GM18502 (cell line): ENCODE results near the gene AQR.
"Not testable (repeated sequence)": the region's sequence is repeated elsewhere in the genome, so short reads cannot be mapped to it uniquely, and the experiment has no call there.

Experiments used
- ATAC-seq: cut with Tn5 transposase; IDR thresholded peaks from one replicate; pipeline ENCODE4 v1.9.1; 2021; ENCODE audit warnings: mild to moderate bottlenecking; ENCODE audit not compliant: unreplicated experiment, poor library complexity

AQR gene

DNA sequence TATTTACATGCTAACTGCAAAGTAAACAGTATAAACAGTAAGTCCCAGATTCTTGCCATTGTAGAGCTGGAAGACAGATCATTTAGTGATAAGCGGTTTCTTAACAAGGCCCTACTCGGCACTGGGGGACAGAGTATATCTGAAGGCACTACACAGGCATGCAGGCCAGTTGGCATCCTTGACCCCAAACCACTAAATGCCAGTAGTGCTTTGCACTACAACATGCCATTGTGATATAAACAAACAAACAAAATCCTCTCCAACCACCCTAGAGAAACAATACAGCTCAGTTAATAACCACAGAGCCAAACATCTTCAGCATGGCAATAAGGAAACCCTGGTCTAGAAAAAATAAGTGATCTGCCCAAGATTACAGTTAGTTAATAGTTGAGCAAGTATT is 5.3 kb downstream of the AQR start:
- no peak for ATAC-seq

DNA sequence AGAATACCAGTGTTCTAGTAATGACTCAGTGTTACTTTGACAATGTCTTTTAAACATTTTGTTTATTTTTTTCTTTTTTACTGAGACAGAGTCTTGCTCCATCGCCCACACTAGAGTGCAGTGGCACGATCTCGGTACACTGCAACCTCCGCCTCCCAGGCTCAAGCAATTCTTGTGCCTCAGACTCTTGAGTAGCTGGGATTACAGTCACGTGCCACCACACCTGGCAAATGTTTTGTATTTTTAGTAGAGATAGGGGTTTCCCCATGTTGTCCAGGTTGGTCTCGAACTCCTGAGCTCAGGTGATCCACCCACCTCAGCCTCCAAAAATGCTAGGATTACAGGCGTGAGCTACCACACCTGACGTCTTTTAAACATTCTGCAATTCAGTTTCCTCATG is 15.7 kb downstream of the AQR start:
- no peak for ATAC-seq

DNA sequence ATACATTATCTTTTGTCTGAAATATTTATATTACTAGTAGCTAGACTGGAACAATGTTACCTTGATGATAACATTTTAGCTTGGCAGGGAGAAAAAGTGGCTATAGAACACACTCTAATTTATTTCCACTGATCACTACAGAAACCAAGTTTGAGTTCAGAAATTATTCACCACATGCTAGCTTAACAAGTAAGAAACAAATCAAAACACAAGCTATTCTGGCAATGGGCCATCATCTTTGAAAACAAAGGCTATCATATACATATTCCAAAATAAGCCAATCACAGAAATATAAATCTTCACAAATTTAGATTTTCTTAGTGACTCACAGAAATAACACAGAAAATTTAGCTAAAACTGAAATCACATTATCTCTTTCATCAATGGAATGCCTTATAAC is 17.1 kb downstream of the AQR start:
- no peak for ATAC-seq

DNA sequence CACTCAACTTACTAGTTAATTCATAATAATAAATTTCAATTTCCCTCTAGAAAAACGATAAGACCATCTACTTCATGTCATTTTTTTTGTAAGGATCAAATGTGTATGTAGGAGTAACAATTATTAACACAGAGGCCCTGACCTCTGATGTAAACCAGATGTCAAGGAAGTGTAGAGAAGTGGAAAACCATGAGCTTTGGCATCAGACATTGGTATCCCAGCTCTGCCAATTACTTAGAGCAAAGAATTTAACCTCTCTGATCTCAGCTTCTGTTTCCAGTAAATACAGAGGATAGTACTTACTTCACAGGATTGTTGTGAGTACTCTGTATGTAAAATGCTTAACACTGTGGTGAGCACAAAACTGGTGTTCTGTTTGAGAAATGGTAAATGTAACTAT is 17.5 kb downstream of the AQR start:
- ATAC-seq = no peak

DNA sequence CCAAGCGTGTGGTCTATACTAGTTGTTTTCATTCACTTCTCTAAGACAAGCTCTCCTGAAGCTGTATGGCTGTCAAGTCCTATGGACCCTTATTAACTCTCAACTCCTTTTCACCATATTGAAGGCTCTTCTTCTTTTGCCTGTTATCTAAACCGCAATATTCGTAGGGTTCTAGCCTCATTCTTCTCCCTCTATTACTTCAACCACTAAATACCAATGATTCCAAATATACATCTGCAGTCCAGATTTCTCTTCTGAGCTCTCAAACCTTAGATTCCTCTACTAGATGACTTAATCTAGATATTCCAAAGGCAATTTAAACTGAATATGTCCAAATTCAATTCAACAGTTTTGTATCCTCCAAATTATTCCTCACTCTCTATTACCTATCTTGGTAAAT is 24.6 kb downstream of the AQR start:
- ATAC-seq = no peak

DNA sequence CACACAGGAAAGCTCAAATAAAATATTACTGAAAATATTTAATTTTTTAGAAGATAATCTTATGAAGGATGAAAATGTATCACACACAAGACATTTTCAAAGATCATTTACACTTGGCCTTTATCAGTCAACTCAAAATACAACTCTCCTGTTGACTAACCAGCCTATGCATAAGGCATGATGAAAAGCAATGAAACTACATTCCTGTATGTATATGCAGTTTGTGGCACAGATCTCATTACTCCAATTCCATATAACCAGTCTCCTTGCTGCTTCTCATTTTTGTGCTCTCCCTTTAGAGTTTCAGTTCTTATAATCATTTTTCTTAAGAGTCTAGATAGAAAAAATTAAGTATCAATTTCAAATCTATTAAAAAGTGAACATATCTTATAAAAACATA is 25.8 kb downstream of the AQR start:
- ATAC-seq = no peak

DNA sequence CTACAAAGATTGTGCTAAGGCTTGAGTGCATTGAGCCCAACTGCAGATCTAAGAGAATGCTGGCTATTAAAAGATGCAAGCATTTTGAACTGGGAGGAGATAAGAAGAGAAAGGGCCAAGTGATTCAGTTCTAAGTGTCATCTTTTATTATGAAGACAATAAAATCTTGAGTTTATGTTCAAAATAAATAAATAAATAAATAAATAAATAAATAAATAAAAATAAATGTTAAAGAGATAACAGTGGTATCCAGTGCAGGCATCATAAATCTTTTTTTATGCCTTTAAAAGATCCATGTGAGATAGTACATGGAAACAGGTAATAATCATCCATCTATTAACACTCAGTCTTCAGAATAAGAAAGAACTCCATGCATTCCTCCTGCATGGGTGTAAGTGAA is 26.3 kb downstream of the AQR start:
- not testable (repeated sequence) for ATAC-seq

DNA sequence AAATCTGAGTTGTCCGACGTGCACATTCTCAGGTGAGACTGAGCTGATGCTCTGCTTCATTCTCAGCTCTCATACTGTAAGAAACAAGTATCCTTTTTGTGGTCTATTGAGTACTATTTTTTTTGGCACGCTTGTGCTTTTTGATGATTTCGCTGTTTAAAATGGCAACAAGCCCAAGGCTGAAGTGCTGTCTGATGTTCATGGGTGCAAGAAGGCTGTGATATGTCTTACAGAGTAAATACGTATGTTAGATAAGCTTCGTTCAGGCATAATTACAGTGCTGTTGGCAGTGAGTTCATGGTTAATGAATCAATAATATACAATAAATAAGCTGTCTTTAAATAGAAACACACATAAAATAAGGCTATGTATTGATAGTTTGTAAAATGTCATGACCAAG is 27.2 kb downstream of the AQR start:
- no peak for ATAC-seq

DNA sequence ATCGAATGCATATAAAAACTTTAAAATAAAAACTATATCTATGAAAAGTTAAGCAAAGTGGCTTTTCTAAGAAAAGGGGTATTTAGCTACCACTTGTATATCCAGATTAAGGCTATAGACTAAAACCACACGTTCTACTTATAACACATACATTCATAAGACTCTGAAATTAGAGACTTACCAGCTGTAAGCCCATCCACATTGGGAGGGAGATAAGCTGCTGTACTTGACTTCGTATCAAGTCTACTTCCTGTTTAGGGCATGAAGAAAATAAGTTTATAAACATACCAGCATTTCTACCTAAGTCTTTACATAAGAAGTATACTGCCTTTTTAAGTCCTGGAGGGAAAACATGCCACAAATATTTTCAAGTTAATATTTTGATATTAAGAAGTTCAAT is 27.7 kb downstream of the AQR start:
- ATAC-seq = no peak

DNA sequence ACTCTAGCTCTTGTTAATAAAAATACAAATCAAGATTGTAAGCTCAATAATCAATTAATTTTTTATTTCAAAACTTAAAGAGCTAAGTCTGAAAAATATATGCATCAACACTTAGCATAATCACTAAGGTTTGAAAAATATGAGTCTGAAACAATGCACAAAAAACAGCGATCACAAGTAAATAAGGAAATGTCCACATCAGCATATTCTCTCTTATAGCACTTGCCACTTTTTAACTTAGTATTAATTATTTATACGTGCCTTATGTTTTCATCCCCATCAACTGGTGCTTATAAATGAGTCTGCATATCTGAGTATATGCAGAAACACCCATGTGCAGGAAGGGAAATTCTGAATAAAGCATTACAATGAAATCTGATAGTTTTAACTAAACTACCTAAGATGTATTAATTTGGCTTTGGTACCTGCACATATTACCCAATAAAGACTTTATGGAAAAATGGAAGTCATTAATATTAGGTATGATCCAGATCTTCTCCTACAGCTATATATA is 28.3 kb downstream of the AQR start:
- no peak for ATAC-seq

DNA sequence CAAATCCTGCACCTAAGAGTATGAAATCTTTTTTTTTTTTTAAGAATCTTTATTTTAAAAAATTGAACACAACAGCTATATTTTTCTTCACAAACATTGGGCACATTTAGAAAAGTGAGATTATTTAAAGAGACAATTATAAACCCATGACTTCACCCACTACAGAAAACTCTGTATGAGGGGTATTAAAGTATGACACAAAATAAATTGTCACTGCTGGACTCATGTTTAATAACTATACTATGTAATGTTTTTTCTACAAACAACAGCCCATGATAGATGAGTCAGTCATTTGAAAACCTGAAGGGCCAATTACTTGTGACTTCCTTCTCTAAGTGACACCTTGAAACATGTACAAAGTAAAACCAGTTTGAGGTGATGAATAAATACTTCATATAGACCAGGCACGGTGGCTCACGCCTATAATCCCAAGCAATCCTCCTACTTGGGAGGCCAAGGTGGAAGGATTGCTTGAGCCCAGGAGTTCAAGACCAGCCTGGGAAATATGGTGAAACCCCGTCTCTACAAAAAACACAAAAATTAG is 36.0 kb downstream of the AQR start:
- ATAC-seq = no peak

DNA sequence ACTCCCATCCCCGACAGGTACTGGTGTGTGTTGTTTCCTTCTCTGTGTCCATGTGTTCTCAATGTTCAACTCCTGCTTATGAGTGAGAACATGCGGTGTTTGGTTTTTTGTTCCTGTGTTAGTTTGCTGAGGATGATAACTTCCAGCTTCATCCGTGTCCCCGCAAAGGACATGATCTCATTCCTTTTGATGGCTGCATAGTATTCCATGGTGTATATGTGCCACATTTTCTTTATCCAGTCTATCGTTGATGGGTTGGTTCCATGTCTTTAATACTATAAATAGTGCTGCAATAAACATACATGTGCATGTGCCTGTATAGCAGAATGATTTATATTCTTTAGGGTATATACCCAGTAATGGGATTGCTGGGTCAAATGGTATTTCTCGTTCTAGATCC is 41.2 kb downstream of the AQR start:
- not testable (repeated sequence) for ATAC-seq

DNA sequence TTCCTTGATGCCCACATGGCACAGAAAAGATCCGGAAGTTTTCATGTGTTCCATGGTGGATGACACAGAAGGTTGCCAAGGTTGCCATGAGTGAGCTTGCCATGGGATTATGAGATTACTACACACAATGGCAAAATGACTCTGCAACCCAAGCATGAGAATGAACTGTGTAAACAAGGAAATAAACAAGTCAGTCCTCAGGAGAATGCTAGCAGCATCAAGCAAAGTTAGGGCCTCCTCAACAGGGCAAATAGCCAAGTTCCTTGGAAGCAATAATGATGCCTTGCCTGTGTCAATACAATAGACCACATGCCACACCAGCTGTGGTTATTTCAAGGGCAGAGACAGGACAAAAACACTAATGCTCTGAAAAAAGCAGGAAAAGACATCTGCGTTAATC is 41.8 kb downstream of the AQR start:
- no peak for ATAC-seq

DNA sequence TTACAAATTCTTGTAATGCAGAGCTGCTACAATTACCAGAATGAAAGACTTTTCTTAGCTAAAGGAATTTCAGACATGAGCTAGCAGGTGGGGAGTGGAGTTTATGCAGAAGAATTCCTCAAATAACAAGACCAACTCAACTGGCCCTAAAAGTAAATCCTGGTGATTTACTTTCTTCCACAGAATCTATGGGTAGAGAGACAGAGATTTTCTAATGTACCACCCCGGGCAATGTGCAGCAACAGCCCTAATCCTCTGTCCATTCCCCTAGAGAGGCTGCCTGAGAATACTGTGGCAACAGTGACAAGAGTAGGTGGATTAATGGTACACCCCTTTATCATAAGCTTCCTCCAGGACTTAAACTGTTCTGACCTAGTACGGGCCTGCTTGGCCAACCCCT is 55.2 kb downstream of the AQR start:
- no peak for ATAC-seq

DNA sequence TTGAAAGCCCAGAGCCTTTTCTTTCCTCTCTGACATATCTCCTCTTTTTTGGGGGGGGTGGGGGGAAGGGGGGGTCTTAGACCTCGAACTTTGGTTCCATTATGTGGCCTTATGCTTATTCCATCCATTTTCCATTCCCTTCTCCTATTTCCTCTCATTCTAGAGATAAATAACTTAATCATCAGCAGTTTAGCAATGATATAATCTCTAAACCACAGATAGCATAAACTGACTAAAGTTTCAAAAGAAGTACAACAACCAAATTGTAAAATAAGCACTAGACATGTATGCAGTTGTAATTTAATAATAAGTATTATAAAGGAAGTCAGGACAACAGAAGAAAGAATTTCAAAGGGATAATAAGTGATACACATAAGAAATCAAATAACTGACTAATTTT is 64.5 kb downstream of the AQR start:
- ATAC-seq = no peak

DNA sequence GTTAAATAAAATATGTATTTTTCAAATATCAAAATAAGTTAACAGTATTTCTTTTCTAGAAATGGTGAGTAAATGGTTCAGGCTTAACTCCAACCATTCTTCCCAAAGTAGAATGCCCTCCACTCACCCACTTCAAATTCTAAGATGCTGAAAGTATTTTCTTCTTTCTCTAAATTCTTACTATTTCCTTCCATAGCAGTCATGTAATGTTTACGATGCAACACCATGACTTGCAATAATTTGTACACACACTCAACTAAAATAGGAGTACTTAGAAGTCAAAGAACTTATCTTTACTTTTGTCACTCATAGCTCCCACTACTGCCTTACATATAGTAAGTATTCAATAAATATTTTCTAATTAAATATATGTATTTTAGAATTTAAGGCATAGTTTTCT is 65.0 kb downstream of the AQR start:
- no peak for ATAC-seq

DNA sequence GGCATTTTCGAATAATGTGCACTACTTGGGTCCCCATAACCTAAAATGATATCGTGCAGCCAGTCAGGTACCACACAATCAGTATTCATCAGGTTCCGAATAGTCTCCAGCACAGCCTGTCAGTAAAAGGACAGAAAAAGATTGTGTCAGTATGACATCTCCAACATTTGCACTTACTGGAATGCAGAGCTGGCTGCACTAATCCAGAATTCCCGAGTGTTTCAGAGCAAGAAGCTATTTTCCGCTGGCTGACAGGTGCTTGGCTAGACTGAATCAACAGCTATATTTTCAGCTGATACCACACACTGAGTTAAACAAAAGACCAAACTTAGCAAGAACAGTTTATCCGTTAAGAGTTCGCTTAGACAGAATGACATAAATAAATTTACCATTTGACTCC is 68.8 kb downstream of the AQR start:
- ATAC-seq = no peak

DNA sequence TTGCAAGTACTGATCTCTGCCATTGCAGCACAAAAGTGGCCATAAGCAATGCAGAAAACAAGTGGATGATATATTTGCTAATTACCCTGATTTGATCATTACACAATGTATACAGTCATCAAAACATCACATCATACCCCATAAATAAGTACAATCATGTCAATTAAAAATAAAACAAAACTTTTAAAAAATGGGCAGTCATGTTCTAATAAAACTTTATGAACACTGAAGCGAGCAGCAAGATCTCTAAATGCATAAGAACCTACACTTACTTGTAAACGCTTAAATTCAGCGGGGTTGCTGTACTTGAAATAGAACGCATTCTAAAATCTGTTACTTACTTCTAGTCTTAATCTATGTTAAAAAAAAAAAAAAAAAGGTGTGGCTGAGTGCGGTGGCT is 73.4 kb downstream of the AQR start:
- ATAC-seq = no peak

DNA sequence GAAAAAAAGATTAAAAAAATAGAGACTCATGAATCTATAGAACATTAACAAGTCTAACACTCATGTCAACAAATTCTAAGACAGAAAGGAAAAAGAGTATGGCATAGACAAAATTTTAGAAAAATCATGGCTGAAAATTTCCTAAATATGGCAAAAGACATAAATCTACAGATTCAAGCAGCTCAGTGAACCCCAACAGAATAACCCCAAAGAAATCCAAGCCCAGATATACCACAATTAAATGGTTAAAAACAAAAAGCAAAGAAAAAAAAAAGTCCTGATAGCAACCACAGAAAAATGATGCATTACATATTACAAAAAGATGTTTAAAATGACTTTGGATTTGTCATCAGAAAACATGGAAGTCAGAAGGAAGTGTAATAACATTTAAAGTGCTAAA is 75.6 kb downstream of the AQR start:
- ATAC-seq = no peak

DNA sequence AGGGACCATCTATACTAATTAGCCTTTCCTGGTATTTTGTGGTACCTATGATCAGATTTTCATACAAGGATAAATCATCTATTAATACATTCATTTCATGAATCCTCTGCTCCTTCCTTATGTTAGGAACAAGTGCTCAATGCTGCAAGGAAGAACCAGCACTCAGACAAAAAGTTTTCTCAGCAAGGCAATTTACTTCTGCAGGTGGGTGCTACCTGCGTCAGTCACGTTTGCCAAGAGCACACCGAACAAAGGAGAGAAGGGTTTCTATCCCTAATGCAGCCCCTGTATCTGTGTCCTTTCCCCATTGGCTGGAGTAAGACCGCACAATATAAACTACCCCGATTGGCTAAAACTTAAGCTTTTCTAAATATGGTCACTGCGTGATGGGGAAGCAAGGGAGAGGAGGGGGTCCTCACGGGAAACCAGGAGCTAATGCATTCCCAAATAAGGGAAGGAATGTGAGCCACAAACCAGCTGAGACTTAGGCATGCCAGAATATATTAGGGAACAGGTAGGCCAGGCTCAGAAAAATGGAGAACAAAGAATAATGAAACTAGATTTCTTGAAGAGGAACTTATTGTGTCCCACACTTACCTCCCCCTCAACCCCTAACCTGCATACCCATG is 76.5 kb downstream of the AQR start:
- ATAC-seq = no peak

DNA sequence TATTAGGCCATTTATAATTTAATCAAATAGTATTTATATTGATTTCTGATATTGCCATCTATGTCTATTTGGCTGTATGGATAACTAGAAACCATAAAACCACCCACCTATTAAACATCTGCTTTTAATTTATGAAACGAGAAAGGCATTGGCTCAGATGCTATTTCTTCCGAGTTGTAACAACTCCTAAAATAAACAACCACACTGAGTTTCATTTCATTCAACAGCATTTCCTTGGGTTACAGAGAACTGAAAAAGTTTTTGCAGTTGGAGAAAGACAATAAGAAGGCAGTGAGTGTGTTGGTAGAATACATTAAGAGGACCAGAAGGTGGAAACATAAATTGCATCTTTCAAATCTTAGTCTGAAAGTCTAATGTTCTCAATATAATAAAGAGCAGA is 79.1 kb downstream of the AQR start:
- ATAC-seq = no peak

DNA sequence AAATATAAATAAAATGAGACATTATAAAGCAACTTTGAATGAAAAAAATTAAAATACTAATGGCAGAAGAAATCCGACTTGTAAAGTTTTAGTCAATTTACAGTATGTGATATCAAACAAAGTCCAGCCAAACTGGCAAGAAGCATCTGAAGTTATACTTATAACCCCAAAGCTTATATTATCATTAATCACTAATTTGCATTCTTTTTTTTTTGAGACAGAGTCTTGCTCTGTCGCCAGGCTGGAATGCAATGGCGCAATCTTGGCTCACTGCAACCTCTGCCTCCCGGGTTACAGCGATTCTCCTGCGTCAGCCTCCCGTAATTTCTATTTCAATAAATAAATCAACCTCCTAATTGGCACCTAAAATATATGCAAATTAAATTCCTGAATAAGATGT is 80.1 kb downstream of the AQR start:
- ATAC-seq = no peak

DNA sequence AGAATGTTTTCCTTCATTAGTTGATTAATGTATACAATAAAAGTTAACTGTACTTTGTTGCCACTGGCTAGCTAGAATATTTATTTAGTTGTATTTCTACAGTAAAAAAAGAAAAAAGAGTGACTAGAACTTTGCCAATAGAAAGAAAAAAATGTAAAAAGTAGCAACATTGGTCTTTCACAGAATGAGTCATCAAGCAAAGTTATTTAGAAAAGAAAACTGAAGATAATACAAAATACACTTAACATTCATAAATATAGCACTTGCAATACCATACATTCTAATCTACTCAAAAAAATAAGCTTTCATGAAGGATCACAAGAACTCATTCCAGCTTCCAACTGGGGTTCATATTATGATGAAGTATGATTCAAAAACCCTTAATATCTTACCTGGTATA is 83.4 kb downstream of the AQR start:
- ATAC-seq = no peak
